IMR-90 (cell line): Measurements from ENCODE around the gene SLC31A1. TPM values are rescaled to one million over a fixed set of nuclear protein-coding genes. Genes with fewer than 3 reads are reported as not detected.

Experiments used
- ATAC-seq: fragments of 200-7000 bp; cut with Tn5 transposase; 2 replicates; pipeline ENCODE4 v1.9.1; 2020; ENCODE audit warnings: low read depth, mild to moderate bottlenecking, moderate library complexity
- BruUV-seq: library from RNA; stranded (reverse); fragments of 400-500 nt; replicated peaks from 2 replicates; lab custom pipeline; 2021; lab: Mats Ljungman, UMichigan
- CTCF ChIA-PET: fragments of 300-600 bp; formaldehyde crosslinking; extraction: SDS; loops from one replicate; lab custom pipeline; 2021; ENCODE audit warnings: antibody characterized with exemption; lab: Yijun Ruan, JAX
- POLR2A ChIA-PET: fragments of 300-600 bp; sonication (Branson Sonifier 250); formaldehyde crosslinking; loops from one replicate; lab custom pipeline; 2022; ENCODE audit warnings: antibody characterized with exemption; ENCODE audit not compliant: unreplicated experiment; lab: Charles Lee
- DNase-seq: peaks from one replicate; pipeline ENCODE4 v3.0.0; 2013
- H2AFZ ChIP-seq: replicated peaks from 2 replicates; pipeline ENCODE3; 2013; ENCODE audit warnings: low read length, mild to moderate bottlenecking; ENCODE audit not compliant: poor library complexity
- H2AK5ac ChIP-seq: 2 replicates; pipeline ENCODE4 v1.6.1; 2013; ENCODE audit warnings: low read depth, low read length, inconsistent platforms
- H2AK9ac ChIP-seq: replicated peaks from 2 replicates; pipeline ENCODE3; 2013; ENCODE audit warnings: mild to moderate bottlenecking, low read depth, low read length, moderate library complexity; ENCODE audit not compliant: poor library complexity
- H2BK120ac ChIP-seq: 2 replicates; pipeline ENCODE4 v1.6.1; 2013; ENCODE audit warnings: low read depth, low read length, inconsistent platforms
- H2BK15ac ChIP-seq: 3 replicates; pipeline ENCODE4 v1.6.1; 2013; ENCODE audit warnings: low read depth, low read length, inconsistent platforms
- H2BK20ac ChIP-seq: 2 replicates; pipeline ENCODE4 v1.6.1; 2013; ENCODE audit warnings: low read depth, mild to moderate bottlenecking, inconsistent platforms, low read length, moderate library complexity
- H2BK5ac ChIP-seq: 2 replicates; pipeline ENCODE4 v1.6.1; 2013; ENCODE audit warnings: mild to moderate bottlenecking, low read depth, low read length, inconsistent platforms; ENCODE audit not compliant: poor library complexity, severe bottlenecking
- H3K14ac ChIP-seq: replicated peaks from 2 replicates; pipeline ENCODE4 v1.6.1; 2013; ENCODE audit warnings: low read depth, low read length, inconsistent platforms
- H3K18ac ChIP-seq: 2 replicates; pipeline ENCODE4 v1.6.1; 2013; ENCODE audit warnings: low read depth, low read length, control low read depth
- H3K23ac ChIP-seq: 2 replicates; pipeline ENCODE4 v1.6.1; 2013; ENCODE audit warnings: low read depth, low read length, inconsistent platforms
- H3K27ac ChIP-seq: 2 replicates; pipeline ENCODE4 v1.5.1; 2013; ENCODE audit warnings: mild to moderate bottlenecking, control low read depth, low read length; ENCODE audit not compliant: insufficient read depth
- H3K27me3 ChIP-seq: 2 replicates; pipeline ENCODE4 v1.6.1; 2013; ENCODE audit warnings: low read length; ENCODE audit not compliant: control insufficient read depth, insufficient read depth
- H3K36me3 ChIP-seq: 2 replicates; pipeline ENCODE4 v1.6.1; 2013; ENCODE audit warnings: low read length, mixed read lengths; ENCODE audit not compliant: control insufficient read depth, insufficient read depth
- H3K4ac ChIP-seq: 2 replicates; pipeline ENCODE4 v1.6.1; 2013; ENCODE audit warnings: low read depth, low read length, inconsistent platforms
- H3K4me1 ChIP-seq: 2 replicates; pipeline ENCODE4 v1.6.1; 2013; ENCODE audit warnings: low read length, mixed read lengths; ENCODE audit not compliant: control insufficient read depth, insufficient read depth
- H3K4me2 ChIP-seq: 2 replicates; pipeline ENCODE4 v1.6.1; 2013; ENCODE audit warnings: low read depth, mild to moderate bottlenecking, control low read depth, low read length, moderate library complexity
- H3K4me3 ChIP-seq: 2 replicates; pipeline ENCODE4 v1.5.1; 2013; ENCODE audit warnings: low read depth, mild to moderate bottlenecking, control low read depth, low read length, moderate library complexity; ENCODE audit not compliant: insufficient read depth
- H3K56ac ChIP-seq: 2 replicates; pipeline ENCODE4 v1.6.1; 2013; ENCODE audit warnings: low read length, inconsistent platforms; ENCODE audit not compliant: insufficient read depth; ENCODE audit errors: extremely low read depth
- H3K79me1 ChIP-seq, 2 experiments: 2 replicates each; pipeline ENCODE4 v1.6.1; 2013; ENCODE audit warnings: low read length in 2 of 2, inconsistent platforms in 1 of 2, low read depth in 1 of 2
- H3K9ac ChIP-seq: 2 replicates; pipeline ENCODE4 v1.6.1; 2013; ENCODE audit warnings: low read depth, low read length, control low read depth
- H3K9me1 ChIP-seq: 2 replicates; pipeline ENCODE4 v1.6.1; 2013; ENCODE audit warnings: low read length, inconsistent platforms; ENCODE audit not compliant: insufficient read depth
- H3K9me3 ChIP-seq: 2 replicates; pipeline ENCODE4 v1.6.1; 2013; ENCODE audit warnings: low read length; ENCODE audit not compliant: control insufficient read depth, insufficient read depth
- H4K20me1 ChIP-seq: 2 replicates; pipeline ENCODE4 v1.6.1; 2013; ENCODE audit warnings: low read length, inconsistent platforms; ENCODE audit not compliant: insufficient read depth
- H4K5ac ChIP-seq: 2 replicates; pipeline ENCODE4 v1.6.1; 2013; ENCODE audit warnings: mild to moderate bottlenecking, low read depth, low read length, control low read depth
- H4K8ac ChIP-seq, 2 experiments: 2 replicates each; pipeline ENCODE4 v1.6.1; 2013; ENCODE audit warnings: low read depth in 2 of 2, low read length in 2 of 2, control low read depth in 1 of 2, inconsistent platforms in 1 of 2
- H4K91ac ChIP-seq: 2 replicates; pipeline ENCODE4 v1.6.1; 2013; ENCODE audit warnings: low read depth, low read length, inconsistent platforms; ENCODE audit not compliant: insufficient read depth
- CHD1 ChIP-seq: IDR thresholded peaks from 2 replicates; pipeline ENCODE4 v1.6.1; 2012; ENCODE audit warnings: low read depth, low read length, improper control_type of control experiment
- MAFK ChIP-seq: IDR thresholded peaks from 2 replicates; pipeline ENCODE4 v1.6.1; 2012; ENCODE audit warnings: low read depth, low read length, improper control_type of control experiment
- MAZ ChIP-seq: IDR thresholded peaks from 2 replicates; pipeline ENCODE4 v1.6.1; 2012; ENCODE audit warnings: low read depth, mild to moderate bottlenecking, low read length, improper control_type of control experiment, moderate library complexity, borderline replicate concordance
- NFE2L2 ChIP-seq: fragments of 150-350 bp; IDR thresholded peaks from 2 replicates; pipeline ENCODE4 v1.6.1; 2016; ENCODE audit warnings: low read depth, mild to moderate bottlenecking, low read length
- RCOR1 ChIP-seq: IDR thresholded peaks from 2 replicates; pipeline ENCODE4 v1.6.1; 2012; ENCODE audit warnings: mild to moderate bottlenecking, low read length, improper control_type of control experiment; ENCODE audit not compliant: insufficient replicate concordance
- RFX5 ChIP-seq: IDR thresholded peaks from 2 replicates; pipeline ENCODE4 v1.8.0; 2012; ENCODE audit warnings: low read depth, mild to moderate bottlenecking, low read length, moderate library complexity
- WGBS, 2 experiments: methylation state at CpG; one replicate each; pipeline versions ENCODE4 v1.1.5 to v1.1.7; 2013; ENCODE audit warnings: missing lambda C conversion rate in 2 of 2; ENCODE audit not compliant: insufficient read length in 1 of 2; ENCODE audit errors: extremely low coverage in 2 of 2; 5-methylcytosine and 5-hydroxymethylcytosine counted together
- dilution Hi-C: fragments of 300-500 bp; cut with HindIII; formaldehyde crosslinking; loops from one replicate; pipeline ENCODE4 v1.14.3; 2018; ENCODE audit warnings: low sequenced_read_pairs; ENCODE audit not compliant: unreplicated experiment
- in situ Hi-C: fragments of 300-500 bp; cut with MboI; formaldehyde crosslinking; loops from 3 replicates; pipeline ENCODE4 v1.14.3; 2019; ENCODE audit warnings: low sequenced_read_pairs, inconsistent platforms, mixed read lengths
- intact Hi-C: fragments of 100-400 bp; cut with micrococcal nuclease; formaldehyde crosslinking; loops from 2 replicates; pipeline ENCODE4 v1.10.0; 2022
- polyA plus RNA-seq, 3 experiments: library from polyadenylated mRNA; depleted of rRNA; stranded (reverse); fragments of >200 nt; gene quantifications; 2 replicates each; pipeline ENCODE4 v1.2.3, GENCODE V29; 2012; ENCODE audit warnings: low replicate concordance in 1 of 3
- total RNA-seq: library from RNA; depleted of rRNA; stranded (reverse); fragments of >200 nt; gene quantifications from 2 replicates; pipeline ENCODE4 v1.2.3, GENCODE V29; 2012
- TF ChIP-seq, protein P1 (sequence below): conservative IDR thresholded peaks from 2 replicates; pipeline ENCODE4 v1.5.1; 2012; ENCODE audit warnings: mild to moderate bottlenecking, low read depth, low read length, improper control_type of control experiment

SLC31A1 gene
- total and polyA plus RNA-seq, 2 of the 4 experiments (the other 2 are of a cell fraction), result 17.9 to 23.3 TPM

GRCh38 chr9:113221800-113222481 lies 597 bp downstream of the SLC31A1 start:
- H3K14ac ChIP-seq, result peak overlapping the region; percentile 92
- peak overlapping the region; percentile 65 for H3K56ac ChIP-seq
- H3K9me3 ChIP-seq, result no peaks in the 10 kb centered on the region
- H2BK15ac ChIP-seq, result peak overlapping the region; percentile 61; the same call in 2 of the 3 replicates
- TSS peak; percentile 41 for BruUV-seq
- H3K4me2 ChIP-seq, result peak overlapping the region; percentile 99
- H3K27ac ChIP-seq, result peak overlapping the region; percentile 84
- 0% methylated on average over 3 of the region's 20 CpGs; no CpG with 5 or more reads in 1 of the 2 experiments for WGBS, 2 experiments
- ChIA-PET POLR2A (interaction anchor here (0.5 to 0.7 kb wide), 2 partner anchors 11 to 13 kb away, joined by 5 read pairs; no protein-coding TSS in a partner anchor), CTCF (interaction anchor here (0.7 to 1.3 kb wide), 2 partner anchors 15 to 53 kb away, joined by 3 to 4 read pairs; partner anchors contain the start of genes CDC26 and PRPF4)
- H3K9ac ChIP-seq, result peak overlapping the region; percentile 91
- H3K23ac ChIP-seq, result peak overlapping the region; percentile 98
- in situ Hi-C loops, result no loop called here
- intact Hi-C loops, result loop anchor here (1.0 to 2.0 kb wide), 2 partner anchors 33 to 53 kb away; partner anchors contain the start of genes CDC26 and PRPF4
- H2AFZ ChIP-seq, result peak overlapping the region; percentile 96
- no peaks in the 10 kb centered on the region for H3K36me3 ChIP-seq
- H4K91ac ChIP-seq, result peak overlapping the region; percentile 51
- no peak for TF ChIP-seq NFE2L2
- TF ChIP-seq MAZ, result no peak
- TF ChIP-seq RCOR1, result no peak
- TF ChIP-seq RFX5, result no peak
- TF ChIP-seq CHD1, result no peak
- TF ChIP-seq, protein P1, sequence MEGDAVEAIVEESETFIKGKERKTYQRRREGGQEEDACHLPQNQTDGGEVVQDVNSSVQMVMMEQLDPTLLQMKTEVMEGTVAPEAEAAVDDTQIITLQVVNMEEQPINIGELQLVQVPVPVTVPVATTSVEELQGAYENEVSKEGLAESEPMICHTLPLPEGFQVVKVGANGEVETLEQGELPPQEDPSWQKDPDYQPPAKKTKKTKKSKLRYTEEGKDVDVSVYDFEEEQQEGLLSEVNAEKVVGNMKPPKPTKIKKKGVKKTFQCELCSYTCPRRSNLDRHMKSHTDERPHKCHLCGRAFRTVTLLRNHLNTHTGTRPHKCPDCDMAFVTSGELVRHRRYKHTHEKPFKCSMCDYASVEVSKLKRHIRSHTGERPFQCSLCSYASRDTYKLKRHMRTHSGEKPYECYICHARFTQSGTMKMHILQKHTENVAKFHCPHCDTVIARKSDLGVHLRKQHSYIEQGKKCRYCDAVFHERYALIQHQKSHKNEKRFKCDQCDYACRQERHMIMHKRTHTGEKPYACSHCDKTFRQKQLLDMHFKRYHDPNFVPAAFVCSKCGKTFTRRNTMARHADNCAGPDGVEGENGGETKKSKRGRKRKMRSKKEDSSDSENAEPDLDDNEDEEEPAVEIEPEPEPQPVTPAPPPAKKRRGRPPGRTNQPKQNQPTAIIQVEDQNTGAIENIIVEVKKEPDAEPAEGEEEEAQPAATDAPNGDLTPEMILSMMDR, result no peak
- no peak for TF ChIP-seq MAFK
- peak overlapping the region; percentile 16; the same call in 1 of the 2 replicates for H2AK5ac ChIP-seq
- peak overlapping the region; percentile 53 for H3K18ac ChIP-seq
- peaks cover 4% of the 10 kb centered on the region; the same call in 1 of the 2 replicates for H4K20me1 ChIP-seq
- peak overlapping the region; percentile 88 for H3K4ac ChIP-seq
- H3K27me3 ChIP-seq, result no peaks in the 10 kb centered on the region
- H2AK9ac ChIP-seq, result peak overlapping the region; percentile 14
- dilution Hi-C loops, result no loop called here
- no peaks in the 10 kb centered on the region; the same call in 1 of the 2 replicates for H3K9me1 ChIP-seq
- peaks cover 33 to 70% of the 10 kb centered on the region in 2 experiments for H3K79me1 ChIP-seq
- peak overlapping the region; percentile 60; the same call in 1 of the 2 replicates for H2BK20ac ChIP-seq
- peak overlapping the region; percentile 34 to 70; a peak in 3 of 4 replicates for H4K8ac ChIP-seq
- DNase-seq (no peak), ATAC-seq (no peak)
- H3K4me1 ChIP-seq, result peaks cover 10% of the 10 kb centered on the region
- peak overlapping the region; percentile 43 for H2BK120ac ChIP-seq
- H3K4me3 ChIP-seq, result peak overlapping the region; percentile 86
- peak overlapping the region; percentile 33 for H4K5ac ChIP-seq
- H2BK5ac ChIP-seq, result peak overlapping the region; percentile 80
